HCT116 (cell line): ENCODE data around the gene NMB.

Experiments used
- CEBPB ChIP-seq: IDR thresholded peaks from 2 replicates; pipeline ENCODE4 v1.6.1; 2012; ENCODE audit warnings: low read depth
- EZH2 ChIP-seq: fragments of 200-600 bp; sonication (generic); IDR thresholded peaks from 2 replicates; pipeline ENCODE4 v1.6.1; 2017; ENCODE audit warnings: antibody characterized with exemption, mixed run types
- EZH2phosphoT487 ChIP-seq: fragments of 200-600 bp; IDR thresholded peaks from 2 replicates; pipeline ENCODE4 v1.6.1; 2018; ENCODE audit warnings: antibody characterized with exemption, borderline replicate concordance
- POLR2A ChIP-seq: IDR thresholded peaks from 2 replicates; pipeline ENCODE4 v1.7.0; 2011; ENCODE audit warnings: borderline replicate concordance; ENCODE audit not compliant: insufficient read depth, insufficient read length; ENCODE audit errors: extremely low read depth
- POLR2AphosphoS5 ChIP-seq: IDR thresholded peaks from 2 replicates; pipeline ENCODE4 v1.6.1; 2011; ENCODE audit warnings: mild to moderate bottlenecking, low read depth, low read length, moderate library complexity
- YY1 ChIP-seq: IDR thresholded peaks from 2 replicates; pipeline ENCODE4 v1.6.1; 2011; ENCODE audit warnings: low read length, low read depth, moderate library complexity, mild to moderate bottlenecking; ENCODE audit not compliant: insufficient replicate concordance; ENCODE audit errors: extremely low read depth
- ZBTB33 ChIP-seq: IDR thresholded peaks from 2 replicates; pipeline ENCODE4 v1.6.1; 2011; ENCODE audit warnings: mild to moderate bottlenecking, low read length, moderate library complexity; ENCODE audit not compliant: insufficient replicate concordance; ENCODE audit errors: extremely low read depth
- TF ChIP-seq, protein P1 (sequence below), 3 experiments: fragments of 200-600 bp in 1 of 3; sonication (generic) in 1 of 3; IDR thresholded peaks in 2 of 3; conservative IDR thresholded peaks in 1 of 3; 2 replicates each; pipeline ENCODE4 v1.5.1; 2012 to 2017; ENCODE audit warnings: low read depth in 2 of 3, low read length in 2 of 3, antibody characterized with exemption in 1 of 3, borderline replicate concordance in 1 of 3, control low read depth in 1 of 3, mild to moderate bottlenecking in 1 of 3, mixed read lengths in 1 of 3, mixed run types in 1 of 3, moderate library complexity in 1 of 3; ENCODE audit not compliant: insufficient read depth in 1 of 3

- TF ChIP-seq, protein P1, sequence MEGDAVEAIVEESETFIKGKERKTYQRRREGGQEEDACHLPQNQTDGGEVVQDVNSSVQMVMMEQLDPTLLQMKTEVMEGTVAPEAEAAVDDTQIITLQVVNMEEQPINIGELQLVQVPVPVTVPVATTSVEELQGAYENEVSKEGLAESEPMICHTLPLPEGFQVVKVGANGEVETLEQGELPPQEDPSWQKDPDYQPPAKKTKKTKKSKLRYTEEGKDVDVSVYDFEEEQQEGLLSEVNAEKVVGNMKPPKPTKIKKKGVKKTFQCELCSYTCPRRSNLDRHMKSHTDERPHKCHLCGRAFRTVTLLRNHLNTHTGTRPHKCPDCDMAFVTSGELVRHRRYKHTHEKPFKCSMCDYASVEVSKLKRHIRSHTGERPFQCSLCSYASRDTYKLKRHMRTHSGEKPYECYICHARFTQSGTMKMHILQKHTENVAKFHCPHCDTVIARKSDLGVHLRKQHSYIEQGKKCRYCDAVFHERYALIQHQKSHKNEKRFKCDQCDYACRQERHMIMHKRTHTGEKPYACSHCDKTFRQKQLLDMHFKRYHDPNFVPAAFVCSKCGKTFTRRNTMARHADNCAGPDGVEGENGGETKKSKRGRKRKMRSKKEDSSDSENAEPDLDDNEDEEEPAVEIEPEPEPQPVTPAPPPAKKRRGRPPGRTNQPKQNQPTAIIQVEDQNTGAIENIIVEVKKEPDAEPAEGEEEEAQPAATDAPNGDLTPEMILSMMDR (IDR thresholded peaks at IDR 0.05 in 2 of 3, conservative IDR thresholded peaks at IDR 0.05 in 1 of 3; ENCODE audit: borderline replicate concordance in 1 of 3, insufficient read depth in 1 of 3, low read depth in 2 of 3, low read length in 2 of 3): no peak
- no peak for TF ChIP-seq EZH2
- no peak for TF ChIP-seq ZBTB33
- TF ChIP-seq POLR2AphosphoS5: no peak
- no peak for TF ChIP-seq EZH2phosphoT487
- no peak for TF ChIP-seq YY1
- TF ChIP-seq POLR2A: no peak
- no peak for TF ChIP-seq CEBPB
Observed at GRCh38 chr15:84633311-84634227, 24.4 kb downstream of the NMB start.
